Motor neuron (in vitro differentiated cells): ENCODE data around the gene VSTM2L. TPM values are rescaled to one million over a fixed set of nuclear protein-coding genes. Genes with fewer than 3 reads are reported as not detected.

Source experiments
- ATAC-seq, 8 experiments: fragments of 200-7000 bp; cut with Tn5 transposase; replicated peaks in 6 of 8; 2 replicates each; pipeline ENCODE4 v1.8.0; 2021; ENCODE audit warnings: mild to moderate bottlenecking in 8 of 8, moderate library complexity in 8 of 8
- H3K27ac ChIP-seq, 2 donors: fragments of 250-450 bp; sonication (Bioruptor Pico); 2 replicates each; pipeline ENCODE4 v1.9.0; 2021; ENCODE audit warnings: antibody characterized with exemption in 2 of 2, mild to moderate bottlenecking in 2 of 2, moderate library complexity in 1 of 2
- H3K4me1 ChIP-seq, 2 donors: fragments of 250-450 bp; sonication (Bioruptor Pico); replicated peaks in 1 of 2; 2 replicates each; pipeline ENCODE4 v1.6.1; 2021; ENCODE audit warnings: antibody characterized with exemption in 2 of 2, mild to moderate bottlenecking in 2 of 2, moderate library complexity in 1 of 2
- H3K4me3 ChIP-seq, 5 donors: fragments of 250-450 bp; sonication (Bioruptor Pico); 2 replicates each; pipeline ENCODE4 v1.9.0; 2021; ENCODE audit warnings: antibody characterized with exemption in 5 of 5, mild to moderate bottlenecking in 5 of 5, moderate library complexity in 4 of 5
- WGBS, 10 experiments: fragments of 450-650 bp; shearing (Covaris generic); methylation state at CpG; one replicate each; pipeline ENCODE4 v1.0.0; 2022; 5-methylcytosine and 5-hydroxymethylcytosine counted together
- in situ Hi-C, 9 experiments: fragments of 400-800 bp; cut with MboI; loops; one replicate each; pipeline ENCODE4 v1.15.0; 2021; ENCODE audit warnings: low sequenced_read_pairs in 9 of 9, low pct_unique_long_range_greater_than_20kb in 2 of 9; ENCODE audit not compliant: unreplicated experiment in 9 of 9
- total RNA-seq, 8 experiments: library from RNA; unstranded; fragments of 300-600 nt; gene quantifications; 2 replicates each; pipeline versions ENCODE4 v1.2.3 to v1.2.4, GENCODE V29; 2022

VSTM2L gene
- total RNA-seq, 8 experiments from 2014 or later = 0.42 to 82.6 (median 36.0) TPM

DNA sequence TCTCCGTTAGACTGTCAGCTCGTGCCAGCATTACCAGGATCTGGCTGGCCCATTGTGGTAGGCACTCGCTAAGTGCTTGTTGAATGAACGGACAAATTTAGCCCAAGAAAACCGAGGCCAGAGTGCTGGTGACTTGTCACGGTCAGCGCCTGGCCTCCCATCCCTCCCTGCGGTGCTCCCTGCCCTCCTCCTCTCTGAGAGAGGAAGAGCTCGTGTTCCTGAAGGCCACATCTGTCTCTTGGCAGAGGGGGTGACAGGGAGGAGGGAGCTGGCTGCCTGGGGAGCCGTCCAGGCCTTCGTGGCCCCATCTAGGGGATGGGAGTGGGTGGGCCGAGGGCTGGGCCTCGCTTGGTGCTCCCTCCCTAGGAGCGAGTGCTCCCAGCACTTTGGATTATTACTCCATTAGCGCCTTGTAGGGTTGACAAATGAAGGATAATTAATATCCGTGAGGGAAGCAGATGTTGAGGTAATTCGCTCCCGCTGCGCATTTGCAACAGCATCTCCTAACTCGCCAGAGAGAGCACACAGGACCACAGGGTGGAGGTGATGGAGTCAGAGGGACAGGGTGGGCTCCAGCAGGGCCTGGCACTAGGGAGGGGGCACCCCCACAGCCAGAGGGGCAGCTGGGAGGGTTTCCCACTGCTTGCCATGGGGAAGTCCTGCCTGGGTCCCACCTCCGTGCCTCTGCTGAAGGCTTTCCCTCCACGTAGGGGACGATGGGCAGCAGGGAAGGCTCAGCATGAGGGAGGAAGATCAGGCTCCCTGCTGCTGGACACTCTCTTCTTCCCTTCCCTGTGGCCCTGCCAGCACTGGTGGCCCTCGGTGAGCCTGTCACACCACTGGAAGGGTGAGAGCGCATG is 37.0 kb downstream of the VSTM2L start:
- H3K4me3 ChIP-seq = no peak overlapping the region
- 40 to 100% (median 80%) methylated on average over 1 to 7 of the region's 25 CpGs; no CpG with 5 or more reads in 3 of the 10 experiments for WGBS, 10 experiments
- H3K4me1 ChIP-seq = peaks cover 6% of the 10 kb centered on the region in 2 donors
- peak overlapping the region in 1 of 2 donors; percentile 50 for H3K27ac ChIP-seq
- ATAC-seq = peak in 5 of 8 experiments; percentile 39 to 56 (median 52)
- in situ Hi-C loops = no loop called here

DNA sequence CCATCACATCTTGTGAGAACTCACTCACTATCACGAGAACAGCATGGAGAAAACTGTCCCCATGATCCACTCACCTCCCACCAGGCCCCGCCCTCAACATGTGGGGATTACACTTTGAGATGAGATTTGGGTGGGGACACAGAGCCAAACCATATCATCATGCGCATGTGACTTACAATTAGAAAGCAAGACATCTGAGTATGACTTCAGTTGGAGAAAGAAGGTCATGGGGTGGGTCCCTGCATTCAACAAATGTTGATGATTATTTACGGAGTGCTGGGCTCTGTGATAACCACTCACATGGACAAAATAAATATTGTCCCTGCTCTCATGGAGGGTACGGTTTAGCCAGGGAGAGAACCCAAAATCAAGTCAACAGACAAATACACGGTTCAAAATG is 37.9 kb downstream of the VSTM2L start:
- in situ Hi-C loops = no loop called here
- Histone ChIP-seq H3K27ac (no peak overlapping the region), H3K4me1 (no peaks in the 10 kb centered on the region), H3K4me3 (no peak overlapping the region)
- peak in 3 of 8 experiments; percentile 73 to 95 (median 95) for ATAC-seq
- WGBS, 10 experiments = 14 to 100% (median 81%) methylated on average over 1 to 6 of the region's 6 CpGs

DNA sequence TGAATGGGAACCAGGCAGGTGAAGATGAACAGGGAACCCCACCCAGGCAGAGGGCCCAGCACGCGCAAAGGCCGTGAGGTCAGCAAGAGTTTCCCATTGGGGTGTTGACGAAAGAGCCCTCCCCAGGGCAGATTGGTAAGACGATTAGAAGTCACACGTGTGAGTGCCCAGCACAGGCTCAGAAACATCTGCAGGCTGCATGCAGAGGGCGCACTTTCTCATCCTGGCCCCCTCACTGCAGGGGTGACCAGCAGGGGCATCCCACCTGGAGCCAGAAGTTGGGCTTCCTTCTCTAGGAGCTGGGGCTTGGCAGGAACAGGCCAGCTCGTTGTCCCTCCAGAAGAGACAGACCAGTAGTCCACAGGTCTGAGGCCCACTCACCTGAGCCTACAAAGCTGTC is 38.4 kb downstream of the VSTM2L start:
- peak in 3 of 8 experiments; percentile 14 to 53 (median 23) for ATAC-seq

DNA sequence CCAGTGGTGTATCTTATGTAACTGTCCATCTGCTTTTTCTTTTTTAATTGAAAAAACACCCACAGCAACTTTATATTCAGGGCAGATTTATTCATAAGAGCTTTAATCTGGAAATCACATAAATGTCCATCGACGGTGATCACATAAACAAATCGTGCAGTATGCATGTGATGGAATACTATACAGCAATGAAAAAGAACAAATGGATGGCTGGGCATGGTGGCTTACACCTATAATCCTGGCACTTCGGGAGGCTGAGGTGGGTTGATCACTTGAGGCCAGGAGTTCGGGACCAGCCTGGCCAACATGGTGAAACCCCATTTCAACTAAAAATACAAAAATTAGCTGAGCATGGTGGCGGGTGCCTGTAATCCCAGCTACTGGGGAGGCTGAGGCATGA is 39.1 kb downstream of the VSTM2L start:
- no peak overlapping the region for H3K4me3 ChIP-seq
- H3K4me1 ChIP-seq = no peaks in the 10 kb centered on the region
- no peak overlapping the region for H3K27ac ChIP-seq
- ATAC-seq = no peak
- in situ Hi-C loops = no loop called here
- 0 to 100% (median 91%) methylated on average over 1 to 6 of the region's 6 CpGs for WGBS, 10 experiments

More for the DNA sequence above, 38.4 kb downstream of the VSTM2L start:
- Histone ChIP-seq H3K27ac (no peak overlapping the region), H3K4me1 (no peaks in the 10 kb centered on the region), H3K4me3 (no peak overlapping the region)
- WGBS, 10 experiments = 43 to 100% (median 80%) methylated on average over 1 to 6 of the region's 8 CpGs; no CpG with 5 or more reads in 5 of the 10 experiments
- in situ Hi-C loops = no loop called here

DNA sequence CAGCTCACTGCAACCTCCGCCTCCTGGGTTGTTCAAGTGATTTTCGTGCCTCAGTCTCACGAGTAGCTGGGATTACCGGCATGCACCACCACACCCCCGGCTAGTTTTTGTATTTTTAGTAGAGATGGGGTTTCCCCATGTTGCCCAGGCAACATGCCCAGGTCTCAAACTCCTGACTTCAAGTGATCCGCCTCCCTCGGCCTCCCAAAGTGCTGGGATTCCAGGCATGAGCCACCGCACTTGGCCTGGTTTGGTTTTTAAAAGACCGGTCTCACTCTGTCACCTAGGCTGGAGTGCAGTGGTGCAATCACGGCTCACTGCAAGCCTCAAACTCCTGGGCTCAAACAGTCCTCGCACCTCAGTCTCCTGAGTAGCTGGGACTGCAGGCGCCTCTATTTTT is 40.1 kb downstream of the VSTM2L start:
- in situ Hi-C loops = no loop called here
- no peak for ATAC-seq
- H3K4me1 ChIP-seq = no peaks in the 10 kb centered on the region
- no peak overlapping the region for H3K27ac ChIP-seq
- 56 to 100% (median 72%) methylated on average over 1 to 9 of the region's 12 CpGs; no CpG with 5 or more reads in 2 of the 10 experiments for WGBS, 10 experiments
- no peak overlapping the region for H3K4me3 ChIP-seq

DNA sequence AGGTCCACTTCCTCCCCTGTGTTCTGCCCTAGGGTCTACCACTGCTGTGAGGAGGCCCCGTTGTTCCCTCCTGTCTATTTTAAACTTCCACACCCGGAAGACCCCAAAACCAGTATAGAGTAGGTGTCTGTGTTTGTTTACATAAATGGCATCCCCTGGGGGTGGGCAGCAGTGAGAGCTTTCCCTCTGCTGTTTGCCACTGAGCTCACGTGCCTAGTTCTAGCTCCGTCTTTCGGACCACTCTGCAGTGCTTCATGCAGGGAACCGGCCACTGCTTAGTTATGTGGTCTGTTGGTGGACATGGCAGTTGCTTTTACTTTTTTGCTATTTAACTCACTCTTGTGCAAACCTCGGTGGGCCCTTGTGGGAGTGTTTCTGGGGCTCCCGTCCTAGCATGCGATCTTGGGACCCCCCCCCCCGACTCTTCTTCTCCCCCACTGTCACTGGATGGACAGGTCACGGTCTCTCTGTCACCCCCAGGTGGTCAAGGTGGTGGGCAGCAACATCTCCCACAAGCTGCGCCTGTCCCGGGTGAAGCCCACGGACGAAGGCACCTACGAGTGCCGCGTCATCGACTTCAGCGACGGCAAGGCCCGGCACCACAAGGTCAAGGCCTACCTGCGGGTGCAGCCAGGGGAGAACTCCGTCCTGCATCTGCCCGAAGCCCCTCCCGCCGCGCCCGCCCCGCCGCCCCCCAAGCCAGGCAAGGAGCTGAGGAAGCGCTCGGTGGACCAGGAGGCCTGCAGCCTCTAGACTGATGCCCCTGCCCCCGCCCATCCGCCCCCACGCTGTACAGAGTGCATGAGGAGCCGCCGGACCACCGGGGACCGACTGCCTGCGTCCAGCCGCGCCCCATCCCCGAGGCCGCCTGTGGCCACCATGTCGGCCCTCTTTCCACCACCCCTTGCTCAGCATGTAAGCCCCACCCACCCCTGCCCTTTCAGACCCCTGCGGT is 40.9 kb downstream of the VSTM2L start:
- in situ Hi-C loops = no loop called here
- no peak overlapping the region for H3K4me3 ChIP-seq
- ATAC-seq = no peak
- H3K27ac ChIP-seq = no peak overlapping the region
- 71 to 100% (median 100%) methylated on average over 1 to 6 of the region's 47 CpGs; no CpG with 5 or more reads in 5 of the 10 experiments for WGBS, 10 experiments
- no peaks in the 10 kb centered on the region for H3K4me1 ChIP-seq

DNA sequence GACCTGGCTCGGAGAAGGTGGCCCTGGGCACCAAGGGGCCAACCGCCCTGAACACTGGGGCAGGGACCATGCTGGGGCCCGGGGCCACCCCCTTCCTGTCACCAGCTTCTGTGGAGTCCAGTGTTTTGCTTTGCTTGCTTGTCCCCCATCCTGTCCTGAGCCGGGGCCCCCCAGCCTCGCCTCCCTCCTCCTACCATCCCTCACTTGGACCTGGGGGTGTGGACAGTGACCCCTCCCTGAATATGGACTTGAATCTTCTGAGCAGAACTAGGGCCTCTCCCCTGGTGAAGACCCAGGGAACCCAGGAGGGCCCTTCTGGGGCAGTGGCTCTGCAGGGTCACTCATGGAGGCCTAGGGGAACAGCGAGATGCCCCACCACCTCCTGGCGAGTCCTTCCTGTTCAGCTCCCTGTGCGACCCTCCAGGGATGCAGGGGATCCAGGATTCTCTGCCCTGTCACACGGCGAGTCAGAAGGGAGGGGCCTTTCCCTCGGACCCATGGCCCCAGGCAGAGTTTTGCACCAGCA is 41.6 kb downstream of the VSTM2L start:
- WGBS, 10 experiments = no CpG with 5 or more reads among the region's 11 CpGs
- in situ Hi-C loops = no loop called here
- ATAC-seq = peak in 1 of 8 experiments; percentile 6
- Histone ChIP-seq H3K4me1 (no peaks in the 10 kb centered on the region), H3K27ac (peak overlapping the region in 1 of 2 donors; percentile 27), H3K4me3 (no peak overlapping the region)

DNA sequence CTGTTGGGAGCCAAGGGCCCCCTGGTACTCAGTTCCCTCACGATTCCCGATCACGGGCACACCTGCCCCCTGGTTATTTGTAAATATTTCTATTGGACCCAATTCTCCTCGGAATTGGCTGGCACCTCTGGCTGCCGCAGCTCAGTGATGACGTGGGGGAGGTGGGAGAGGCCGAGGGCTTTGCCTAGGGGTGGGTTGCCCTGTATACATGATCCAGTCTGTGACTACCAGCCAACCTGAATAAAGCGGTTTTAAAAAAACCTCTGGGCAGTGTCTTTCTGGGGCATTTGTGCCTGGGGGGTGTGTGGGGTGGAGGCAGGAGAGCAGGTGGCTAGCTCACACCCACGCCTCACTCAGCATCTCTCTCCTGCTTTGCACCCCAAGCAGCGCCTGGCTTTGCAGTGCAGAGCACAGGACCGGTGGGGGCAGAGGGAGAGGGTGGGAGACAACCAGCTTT is 42.2 kb downstream of the VSTM2L start:
- ATAC-seq = peak in 6 of 8 experiments; percentile 51 to 94 (median 59)
- 20 to 72% (median 62%) methylated on average over 2 to 3 of the region's 11 CpGs; no CpG with 5 or more reads in 6 of the 10 experiments for WGBS, 10 experiments
- in situ Hi-C loops = no loop called here
- H3K27ac ChIP-seq = peak overlapping the region in 1 of 2 donors; percentile 27
- no peak overlapping the region for H3K4me3 ChIP-seq
- H3K4me1 ChIP-seq = no peaks in the 10 kb centered on the region

DNA sequence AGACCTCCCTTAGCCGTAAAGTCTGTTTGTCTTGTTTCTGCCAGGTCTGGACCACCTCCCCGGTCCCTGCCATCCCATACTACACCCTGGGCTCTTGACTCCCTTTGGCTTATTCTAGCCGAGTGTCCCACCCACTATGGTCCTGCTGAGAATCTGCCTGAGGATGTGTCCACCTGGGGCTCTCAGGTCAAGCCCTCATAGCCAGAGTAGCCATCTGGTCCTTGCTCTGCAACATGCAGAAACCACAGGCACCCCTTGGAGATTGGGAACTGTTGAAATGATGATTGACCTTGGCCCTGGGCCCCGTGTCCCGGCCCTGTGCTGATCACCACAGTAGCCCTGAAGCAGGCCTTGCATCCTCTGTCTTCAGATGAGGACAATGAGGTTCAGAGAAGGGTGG is 44.0 kb downstream of the VSTM2L start:
- H3K4me3 ChIP-seq = no peak overlapping the region
- H3K4me1 ChIP-seq = no peaks in the 10 kb centered on the region
- H3K27ac ChIP-seq = no peak overlapping the region
- no peak for ATAC-seq
- in situ Hi-C loops = no loop called here
- WGBS, 10 experiments = 58 to 93% (median 83%) methylated on average over 1 to 4 of the region's 5 CpGs; no CpG with 5 or more reads in 4 of the 10 experiments

DNA sequence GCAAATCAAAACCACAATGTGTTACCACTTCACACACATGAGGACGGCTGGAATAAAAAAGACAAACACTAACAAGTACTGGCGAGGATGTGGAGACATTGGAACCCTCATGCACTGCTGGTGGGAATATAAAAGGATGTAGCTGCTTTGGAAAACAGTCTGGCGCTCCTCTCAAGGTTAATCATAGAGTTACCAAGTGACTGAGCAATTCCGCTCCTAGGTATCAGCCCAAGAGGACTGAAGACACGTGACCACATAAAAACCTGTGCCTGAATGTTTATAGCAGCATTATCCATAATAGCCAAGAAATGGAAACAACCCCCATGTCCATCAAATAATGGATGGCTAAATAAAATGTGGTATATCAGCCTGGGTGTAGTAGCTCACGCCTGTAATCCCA is 45.0 kb downstream of the VSTM2L start:
- no peaks in the 10 kb centered on the region for H3K4me1 ChIP-seq
- no peak overlapping the region for H3K4me3 ChIP-seq
- ATAC-seq = no peak
- 20 to 100% (median 80%) methylated on average over 1 to 6 of the region's 6 CpGs; no CpG with 5 or more reads in 3 of the 10 experiments for WGBS, 10 experiments
- in situ Hi-C loops = no loop called here
- H3K27ac ChIP-seq = no peak overlapping the region

DNA sequence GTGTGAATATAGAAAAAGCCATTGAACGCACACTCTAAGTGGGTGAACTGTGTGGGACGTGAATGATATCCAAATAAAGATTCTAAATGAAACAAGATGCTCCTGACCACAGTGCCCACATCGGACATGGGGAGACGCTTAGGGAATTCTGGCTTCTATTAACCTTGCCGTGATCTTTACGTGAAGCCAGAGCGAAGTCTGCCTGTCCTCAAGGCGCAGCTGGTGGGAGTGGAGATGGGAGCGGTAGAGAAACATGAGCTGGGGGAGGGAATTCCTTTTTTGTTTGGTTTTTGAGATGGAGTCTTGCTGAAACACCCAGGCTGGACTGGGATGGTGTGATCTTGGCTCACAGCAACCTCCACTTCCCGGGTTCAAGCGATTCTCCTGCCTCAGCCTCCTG is 46.0 kb downstream of the VSTM2L start:
- in situ Hi-C loops = no loop called here
- Histone ChIP-seq H3K4me1 (no peaks in the 10 kb centered on the region), H3K27ac (no peak overlapping the region), H3K4me3 (no peak overlapping the region)
- ATAC-seq = no peak
- 23 to 100% (median 87%) methylated on average over 2 to 11 of the region's 11 CpGs; no CpG with 5 or more reads in 1 of the 10 experiments for WGBS, 10 experiments

DNA sequence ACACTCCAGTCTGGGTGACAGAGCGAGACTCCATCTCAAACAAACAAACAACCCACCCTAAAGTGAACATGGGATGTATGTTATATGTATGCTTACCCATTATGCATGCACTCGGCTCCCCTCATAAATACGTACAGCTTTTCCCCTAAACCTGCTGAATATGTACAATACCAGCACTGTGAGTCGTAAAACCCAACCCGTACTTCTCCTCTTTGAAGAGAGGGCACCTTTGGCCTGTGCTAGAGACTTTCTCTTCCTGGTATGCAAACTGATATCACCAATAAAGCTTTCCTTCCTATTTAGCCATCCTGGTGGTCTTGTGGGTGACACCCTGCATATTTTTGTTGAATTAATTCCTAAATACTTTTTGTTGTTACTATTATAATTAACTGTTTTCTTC is 51.3 kb downstream of the VSTM2L start:
- no peak overlapping the region for H3K4me3 ChIP-seq
- 92 to 95% methylated on average over 4 to 5 of the region's 5 CpGs; no CpG with 5 or more reads in 8 of the 10 experiments for WGBS, 10 experiments
- H3K4me1 ChIP-seq = peaks cover 4 to 5% of the 10 kb centered on the region in 2 donors
- in situ Hi-C loops = no loop called here
- no peak overlapping the region for H3K27ac ChIP-seq
- ATAC-seq = peak in 1 of 8 experiments; percentile 9
